Panc1 (cell line): ENCODE measurements around the gene SNED1.

ENCODE experiments used
- POLR2AphosphoS5 ChIP-seq: IDR thresholded peaks from 2 replicates; pipeline ENCODE4 v1.6.1; 2012; ENCODE audit warnings: mild to moderate bottlenecking, low read depth, low read length, moderate library complexity
- SIN3A ChIP-seq: IDR thresholded peaks from 2 replicates; pipeline ENCODE4 v1.6.1; 2012; ENCODE audit warnings: low read depth, mild to moderate bottlenecking, low read length, moderate library complexity, borderline replicate concordance; ENCODE audit not compliant: insufficient read depth
- TCF7L2 ChIP-seq: IDR thresholded peaks from 2 replicates; pipeline ENCODE4 v1.6.1; 2011; ENCODE audit warnings: mild to moderate bottlenecking, low read depth, low read length, inconsistent platforms
- TF ChIP-seq, protein P1 (sequence below): fragments of 450-650 bp; IDR thresholded peaks from 2 replicates; pipeline ENCODE4 v1.5.1; 2017; ENCODE audit warnings: mild to moderate bottlenecking
- TF ChIP-seq, protein P2 (sequence below), 2 experiments: IDR thresholded peaks; 2 replicates each; pipeline ENCODE4 v1.6.1; 2011 to 2012; ENCODE audit warnings: low read depth in 2 of 2, control low read depth in 1 of 2, low read length in 1 of 2, mild to moderate bottlenecking in 1 of 2, moderate library complexity in 1 of 2; ENCODE audit not compliant: insufficient read depth in 1 of 2

DNA sequence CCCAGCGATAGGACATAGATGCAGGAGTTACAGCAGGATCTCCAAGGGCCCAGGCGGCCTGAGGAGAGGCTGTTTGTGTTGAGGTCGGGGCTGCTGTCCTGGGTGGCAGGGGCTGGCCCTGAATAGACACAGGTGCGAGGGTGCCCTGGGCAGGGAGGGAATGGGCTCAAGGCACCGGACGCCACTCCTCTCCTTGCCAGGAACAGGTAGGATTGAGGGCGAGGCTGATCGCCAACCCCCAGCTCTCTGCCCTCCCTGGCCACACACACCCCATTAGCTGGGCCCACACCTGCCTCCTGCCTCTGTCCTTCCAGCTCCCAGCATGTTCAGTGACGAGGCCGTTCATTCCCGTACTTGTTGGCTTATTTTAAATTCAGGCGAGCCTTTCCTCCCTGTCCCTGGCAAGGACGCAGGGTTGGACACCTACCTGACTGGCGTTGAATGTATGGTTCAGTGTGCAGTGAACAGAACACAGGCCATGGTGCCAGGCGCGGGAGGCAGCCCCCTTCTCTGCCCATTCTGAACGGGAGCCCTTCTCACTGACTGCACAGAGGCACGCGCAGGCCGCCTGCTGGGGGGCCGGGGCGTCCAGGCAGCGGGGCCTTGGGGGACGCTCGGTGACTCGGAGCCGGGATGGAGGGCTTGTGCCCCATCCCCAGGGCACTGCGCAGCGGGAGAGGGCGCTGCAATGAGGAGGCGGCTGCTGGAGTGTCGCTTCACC, 41.3 kb upstream of the SNED1 start:
- TF ChIP-seq, protein P1, sequence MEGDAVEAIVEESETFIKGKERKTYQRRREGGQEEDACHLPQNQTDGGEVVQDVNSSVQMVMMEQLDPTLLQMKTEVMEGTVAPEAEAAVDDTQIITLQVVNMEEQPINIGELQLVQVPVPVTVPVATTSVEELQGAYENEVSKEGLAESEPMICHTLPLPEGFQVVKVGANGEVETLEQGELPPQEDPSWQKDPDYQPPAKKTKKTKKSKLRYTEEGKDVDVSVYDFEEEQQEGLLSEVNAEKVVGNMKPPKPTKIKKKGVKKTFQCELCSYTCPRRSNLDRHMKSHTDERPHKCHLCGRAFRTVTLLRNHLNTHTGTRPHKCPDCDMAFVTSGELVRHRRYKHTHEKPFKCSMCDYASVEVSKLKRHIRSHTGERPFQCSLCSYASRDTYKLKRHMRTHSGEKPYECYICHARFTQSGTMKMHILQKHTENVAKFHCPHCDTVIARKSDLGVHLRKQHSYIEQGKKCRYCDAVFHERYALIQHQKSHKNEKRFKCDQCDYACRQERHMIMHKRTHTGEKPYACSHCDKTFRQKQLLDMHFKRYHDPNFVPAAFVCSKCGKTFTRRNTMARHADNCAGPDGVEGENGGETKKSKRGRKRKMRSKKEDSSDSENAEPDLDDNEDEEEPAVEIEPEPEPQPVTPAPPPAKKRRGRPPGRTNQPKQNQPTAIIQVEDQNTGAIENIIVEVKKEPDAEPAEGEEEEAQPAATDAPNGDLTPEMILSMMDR: no peak
- TF ChIP-seq SIN3A: no peak
- TF ChIP-seq, protein P2, sequence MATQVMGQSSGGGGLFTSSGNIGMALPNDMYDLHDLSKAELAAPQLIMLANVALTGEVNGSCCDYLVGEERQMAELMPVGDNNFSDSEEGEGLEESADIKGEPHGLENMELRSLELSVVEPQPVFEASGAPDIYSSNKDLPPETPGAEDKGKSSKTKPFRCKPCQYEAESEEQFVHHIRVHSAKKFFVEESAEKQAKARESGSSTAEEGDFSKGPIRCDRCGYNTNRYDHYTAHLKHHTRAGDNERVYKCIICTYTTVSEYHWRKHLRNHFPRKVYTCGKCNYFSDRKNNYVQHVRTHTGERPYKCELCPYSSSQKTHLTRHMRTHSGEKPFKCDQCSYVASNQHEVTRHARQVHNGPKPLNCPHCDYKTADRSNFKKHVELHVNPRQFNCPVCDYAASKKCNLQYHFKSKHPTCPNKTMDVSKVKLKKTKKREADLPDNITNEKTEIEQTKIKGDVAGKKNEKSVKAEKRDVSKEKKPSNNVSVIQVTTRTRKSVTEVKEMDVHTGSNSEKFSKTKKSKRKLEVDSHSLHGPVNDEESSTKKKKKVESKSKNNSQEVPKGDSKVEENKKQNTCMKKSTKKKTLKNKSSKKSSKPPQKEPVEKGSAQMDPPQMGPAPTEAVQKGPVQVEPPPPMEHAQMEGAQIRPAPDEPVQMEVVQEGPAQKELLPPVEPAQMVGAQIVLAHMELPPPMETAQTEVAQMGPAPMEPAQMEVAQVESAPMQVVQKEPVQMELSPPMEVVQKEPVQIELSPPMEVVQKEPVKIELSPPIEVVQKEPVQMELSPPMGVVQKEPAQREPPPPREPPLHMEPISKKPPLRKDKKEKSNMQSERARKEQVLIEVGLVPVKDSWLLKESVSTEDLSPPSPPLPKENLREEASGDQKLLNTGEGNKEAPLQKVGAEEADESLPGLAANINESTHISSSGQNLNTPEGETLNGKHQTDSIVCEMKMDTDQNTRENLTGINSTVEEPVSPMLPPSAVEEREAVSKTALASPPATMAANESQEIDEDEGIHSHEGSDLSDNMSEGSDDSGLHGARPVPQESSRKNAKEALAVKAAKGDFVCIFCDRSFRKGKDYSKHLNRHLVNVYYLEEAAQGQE (IDR thresholded peaks at IDR 0.05; ENCODE audit: insufficient read depth in 1 of 2, low read depth in 2 of 2, low read length in 1 of 2): no peak
- no peak for TF ChIP-seq POLR2AphosphoS5
- TF ChIP-seq TCF7L2: no peak
